HG03469 (cell line): ENCODE data around the gene FLVCR1.

Experiments
- ATAC-seq: cut with Tn5 transposase; IDR thresholded peaks from one replicate; pipeline ENCODE4 v1.9.1; 2021; ENCODE audit warnings: mild to moderate bottlenecking, moderate library complexity, moderate number of reproducible peaks; ENCODE audit not compliant: unreplicated experiment

The FLVCR1 gene

GRCh38 chr1:212943393-212943710 is 85.3 kb downstream of the FLVCR1 start:
- no peak for ATAC-seq

GRCh38 chr1:212944229-212944901 is 86.3 kb downstream of the FLVCR1 start:
- ATAC-seq = no peak

GRCh38 chr1:212945056-212945455 is 87.0 kb downstream of the FLVCR1 start:
- ATAC-seq = no peak

- no peak for ATAC-seq
Observed at GRCh38 chr1:212945463-212946160, 87.5 kb downstream of the FLVCR1 start.

- ATAC-seq = no peak
Observed at GRCh38 chr1:212946872-212947271, 88.8 kb downstream of the FLVCR1 start.
